AG10803 (cell line): ENCODE measurements around the gene DNAH7.
"Not testable (repeated sequence)": the region's sequence is repeated elsewhere in the genome, so short reads cannot be mapped to it uniquely, and the experiment has no call there.

ENCODE experiments used
- DNase-seq: peaks from one replicate; pipeline ENCODE4 v3.0.0; 2010; ENCODE audit warnings: low read depth
- H3K4me3 ChIP-seq: 2 replicates; pipeline ENCODE4 v1.5.1; 2011; ENCODE audit warnings: mild to moderate bottlenecking, low read length, control low read depth
- TF ChIP-seq, protein P1 (sequence below): conservative IDR thresholded peaks from 2 replicates; pipeline ENCODE4 v1.5.1; 2011; ENCODE audit warnings: mild to moderate bottlenecking, low read length, control low read depth, inconsistent platforms

Gene DNAH7

DNA sequence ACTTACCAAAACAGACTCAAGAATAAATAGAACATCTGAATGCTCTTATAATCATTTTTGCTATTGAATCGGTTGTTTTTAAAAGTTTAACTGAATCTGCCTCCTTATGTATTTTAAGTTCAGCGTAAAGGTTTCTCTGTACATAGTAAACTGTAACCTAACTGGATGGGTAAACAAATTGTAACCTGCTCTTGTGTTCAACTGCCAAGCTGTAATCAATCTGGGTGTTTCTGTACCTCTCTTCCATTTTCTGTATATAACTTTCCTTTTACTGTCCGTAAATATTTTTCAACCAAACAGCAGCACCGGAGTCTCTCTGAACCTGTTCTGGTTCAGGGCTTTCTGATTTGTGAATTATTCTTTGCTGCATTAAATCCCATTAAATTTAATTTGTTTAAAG, 27.6 kb upstream of the DNAH7 start:
- DNase-seq: no peak
- H3K4me3 ChIP-seq: no peak overlapping the region
- TF ChIP-seq, protein P1, sequence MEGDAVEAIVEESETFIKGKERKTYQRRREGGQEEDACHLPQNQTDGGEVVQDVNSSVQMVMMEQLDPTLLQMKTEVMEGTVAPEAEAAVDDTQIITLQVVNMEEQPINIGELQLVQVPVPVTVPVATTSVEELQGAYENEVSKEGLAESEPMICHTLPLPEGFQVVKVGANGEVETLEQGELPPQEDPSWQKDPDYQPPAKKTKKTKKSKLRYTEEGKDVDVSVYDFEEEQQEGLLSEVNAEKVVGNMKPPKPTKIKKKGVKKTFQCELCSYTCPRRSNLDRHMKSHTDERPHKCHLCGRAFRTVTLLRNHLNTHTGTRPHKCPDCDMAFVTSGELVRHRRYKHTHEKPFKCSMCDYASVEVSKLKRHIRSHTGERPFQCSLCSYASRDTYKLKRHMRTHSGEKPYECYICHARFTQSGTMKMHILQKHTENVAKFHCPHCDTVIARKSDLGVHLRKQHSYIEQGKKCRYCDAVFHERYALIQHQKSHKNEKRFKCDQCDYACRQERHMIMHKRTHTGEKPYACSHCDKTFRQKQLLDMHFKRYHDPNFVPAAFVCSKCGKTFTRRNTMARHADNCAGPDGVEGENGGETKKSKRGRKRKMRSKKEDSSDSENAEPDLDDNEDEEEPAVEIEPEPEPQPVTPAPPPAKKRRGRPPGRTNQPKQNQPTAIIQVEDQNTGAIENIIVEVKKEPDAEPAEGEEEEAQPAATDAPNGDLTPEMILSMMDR: no peak

DNA sequence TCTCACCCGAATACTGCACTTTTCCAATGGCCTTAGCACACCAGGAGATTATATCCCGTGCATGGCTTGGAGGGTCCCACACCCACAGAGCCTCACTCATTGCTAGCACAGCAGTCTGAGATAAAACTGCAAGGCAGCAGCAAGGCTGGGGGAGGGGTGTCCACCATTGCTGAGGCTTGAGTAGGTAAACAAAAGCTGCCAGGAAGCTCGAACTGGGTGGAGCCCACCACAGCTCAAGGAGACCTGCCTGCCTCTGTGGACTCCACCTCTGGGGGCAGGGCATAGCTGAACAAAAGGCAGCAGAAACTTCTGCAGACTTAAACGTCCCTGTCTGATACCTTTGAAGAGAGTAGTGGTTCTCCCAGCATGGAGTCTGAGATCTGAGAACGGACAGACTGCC, 20.8 kb upstream of the DNAH7 start:
- not testable (repeated sequence) for H3K4me3 ChIP-seq, DNase-seq

DNA sequence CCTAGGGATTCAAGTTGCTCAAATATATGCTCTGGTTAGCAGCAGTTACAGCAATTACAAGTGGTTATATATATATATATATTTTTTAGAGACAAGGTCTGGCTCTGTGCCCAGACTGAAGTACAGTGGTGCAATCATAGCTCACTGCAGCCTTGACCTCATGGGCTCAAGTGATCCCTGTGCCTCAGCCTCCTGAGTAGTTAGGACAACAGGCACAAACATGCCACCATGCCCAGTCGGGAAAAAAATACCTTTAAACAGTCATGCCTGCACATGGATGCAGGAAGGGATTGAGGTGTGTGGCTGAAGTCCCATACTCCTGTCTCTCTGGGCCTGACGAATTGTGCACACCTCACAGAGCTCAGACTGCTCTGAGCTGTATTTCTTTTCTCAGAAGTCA, 19.6 kb upstream of the DNAH7 start:
- DNase-seq: no peak
- TF ChIP-seq, protein P1: no peak
- H3K4me3 ChIP-seq: no peak overlapping the region

DNA sequence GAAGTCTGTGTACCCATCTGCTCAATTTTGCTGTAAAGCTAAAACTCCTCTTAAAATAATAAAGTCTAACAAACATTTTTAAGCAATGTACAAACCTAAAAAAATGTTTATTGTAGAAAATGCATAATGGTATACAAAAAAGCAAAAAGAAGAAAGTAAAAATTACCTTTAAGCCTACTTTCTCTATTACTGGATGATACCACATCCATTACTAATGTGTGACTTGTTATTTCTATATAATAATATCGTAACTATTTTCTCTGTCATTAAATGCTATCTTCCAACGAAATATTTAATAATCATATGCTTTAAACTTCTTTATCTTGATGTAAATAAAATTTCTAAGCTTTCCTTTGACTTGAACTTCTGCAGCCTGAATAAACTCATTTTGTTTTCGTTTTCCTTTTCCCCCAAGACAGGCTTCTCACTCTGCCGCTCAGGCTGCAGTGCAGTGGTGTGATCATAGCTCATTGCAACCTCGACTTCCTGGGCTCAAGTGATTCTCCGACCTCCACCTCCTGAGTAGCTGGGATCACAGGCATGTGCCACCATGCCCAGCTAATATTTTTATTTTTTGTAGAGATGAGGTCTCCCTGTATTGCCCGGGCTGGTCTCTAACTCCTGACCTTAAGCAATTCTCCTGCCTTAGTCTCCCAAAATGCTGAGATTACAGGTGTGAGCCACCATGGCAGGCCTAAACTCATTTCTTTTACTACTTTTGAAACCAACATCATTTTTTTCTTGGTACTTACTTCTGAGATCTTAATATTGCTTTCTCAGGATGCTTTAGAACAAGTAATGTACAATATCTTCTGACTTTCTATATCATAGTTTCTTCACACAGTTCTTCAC, 18.1 kb upstream of the DNAH7 start:
- no peak for DNase-seq
- TF ChIP-seq, protein P1: no peak
- H3K4me3 ChIP-seq: no peak overlapping the region

DNA sequence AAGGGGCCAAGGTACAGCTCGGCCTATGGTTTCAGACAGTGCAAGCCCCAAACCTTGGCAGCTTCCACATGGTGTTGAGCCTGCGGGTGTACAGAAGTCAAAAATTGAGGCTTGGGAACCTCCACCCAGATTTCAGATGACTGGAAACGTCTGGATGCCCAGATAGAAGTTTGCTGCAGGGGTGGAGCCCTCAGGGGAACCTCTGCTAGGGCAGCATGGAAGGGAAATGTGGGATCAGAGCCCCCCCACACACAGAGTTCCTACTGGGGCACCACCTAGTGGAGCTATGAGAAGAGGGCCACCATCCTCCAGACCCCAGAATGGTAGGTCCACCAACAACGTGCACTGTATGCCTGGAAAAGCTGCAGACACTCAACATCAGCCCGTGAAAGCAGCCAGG, 15.0 kb upstream of the DNAH7 start:
- DNase-seq: no peak
- H3K4me3 ChIP-seq: no peak overlapping the region
- TF ChIP-seq, protein P1: no peak

DNA sequence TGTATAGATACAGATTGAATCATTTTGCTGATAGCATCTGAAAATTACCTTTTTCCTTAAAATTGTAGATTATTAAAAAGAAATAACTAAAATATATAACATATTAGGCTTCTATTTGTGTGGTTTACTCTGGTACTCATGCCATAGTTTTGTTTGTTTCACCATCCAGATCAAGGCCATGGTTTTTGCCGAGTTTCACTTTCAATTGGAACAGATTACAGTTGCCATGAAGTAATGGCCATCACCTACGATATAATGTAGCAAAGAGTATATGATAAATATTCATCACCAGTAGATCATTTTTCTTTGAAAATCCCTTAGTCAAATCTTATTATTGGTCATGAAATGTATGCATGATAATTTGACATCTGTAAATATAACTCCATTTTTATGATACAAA, 11.9 kb upstream of the DNAH7 start:
- DNase-seq: no peak
- TF ChIP-seq, protein P1: no peak
- H3K4me3 ChIP-seq: no peak overlapping the region

DNA sequence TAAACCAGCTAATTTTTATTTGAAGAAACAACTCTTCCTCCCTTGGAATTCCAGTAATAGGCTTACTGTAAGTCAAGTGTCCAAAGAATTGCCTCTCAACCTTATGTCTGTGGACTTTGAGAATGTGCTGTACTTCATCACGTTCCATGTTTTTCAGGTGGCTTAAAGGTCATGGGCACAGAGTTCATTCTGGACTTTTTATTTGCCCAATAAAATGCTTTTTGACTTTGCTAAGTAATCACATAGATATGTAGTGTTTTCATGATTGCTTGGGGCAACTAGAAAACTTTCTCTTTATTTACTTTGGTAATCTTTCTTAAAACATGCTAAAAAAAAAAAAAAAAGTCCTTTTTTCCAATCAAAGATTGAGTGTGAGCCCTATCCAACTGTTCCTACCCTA, 10.4 kb upstream of the DNAH7 start:
- H3K4me3 ChIP-seq: no peak overlapping the region
- peak; percentile 12 for DNase-seq
- TF ChIP-seq, protein P1: no peak
